HepG2 (cell line): ENCODE results near the gene CTF1. TPM values are rescaled to one million over a fixed set of nuclear protein-coding genes. Genes with fewer than 3 reads are reported as not detected.

Source experiments
- ATAC-seq: fragments of 200-7000 bp; cut with Tn5 transposase; 3 replicates; pipeline ENCODE4 v1.9.1; 2020; ENCODE audit warnings: mild to moderate bottlenecking, moderate library complexity
- BruUV-seq: library from RNA; stranded (reverse); fragments of 400-500 nt; replicated peaks from 2 replicates; lab custom pipeline; 2021; lab: Mats Ljungman, UMichigan
- CTCF ChIA-PET: fragments of 300-600 bp; formaldehyde crosslinking; extraction: SDS; loops from one replicate; lab custom pipeline; 2021; ENCODE audit warnings: low total read pairs, inconsistent platforms, low intra/inter-chr PET ratio; lab: Yijun Ruan, JAX
- POLR2A ChIA-PET: fragments of 350-600 bp; sonication (Branson Sonifier 250); formaldehyde crosslinking; loops from one replicate; lab custom pipeline; 2020; ENCODE audit warnings: antibody characterized with exemption, inconsistent platforms; lab: Yijun Ruan, JAX
- DNase-seq: peaks from one replicate; pipeline ENCODE4 v3.0.0-alpha.2; 2015; ENCODE audit warnings: low spot score
- FAIRE-seq: peaks from 3 replicates; lab custom pipeline; 2011; peaks lifted over from hg19 to GRCh38; lab: Jason Lieb, UNC
- H2AFZ ChIP-seq: one replicate; pipeline ENCODE4 v1.6.1; 2011; ENCODE audit warnings: low read length, inconsistent platforms
- H3K27ac ChIP-seq: fragments of 300-600 bp; 3 replicates; pipeline ENCODE4 v1.8.0; 2011; ENCODE audit warnings: mixed run types, mild to moderate bottlenecking, mixed read lengths, low read length, inconsistent platforms; ENCODE audit not compliant: insufficient read depth; ENCODE audit errors: extremely low read length
- H3K27me3 ChIP-seq, 2 experiments: fragments of 200-600 bp in 1 of 2; 2 replicates in 1 of 2; 3 replicates in 1 of 2; pipeline versions ENCODE4 v1.6.0 to v1.8.0; 2011; ENCODE audit warnings: low read length in 2 of 2, mild to moderate bottlenecking in 2 of 2, moderate library complexity in 2 of 2, inconsistent platforms in 1 of 2; ENCODE audit not compliant: insufficient read depth in 2 of 2, control insufficient read depth in 1 of 2
- H3K36me3 ChIP-seq, 2 experiments: fragments of 200-600 bp in 1 of 2; replicated peaks in 1 of 2; 2 replicates in 1 of 2; 3 replicates in 1 of 2; pipeline versions ENCODE4 v1.5.1 to v1.8.0; 2011; ENCODE audit warnings: low read length in 2 of 2, inconsistent platforms in 1 of 2; ENCODE audit not compliant: insufficient read depth in 2 of 2, control insufficient read depth in 1 of 2
- H3K4me1 ChIP-seq: 2 replicates; pipeline ENCODE4 v1.5.1; 2012; ENCODE audit warnings: low read length, inconsistent platforms; ENCODE audit not compliant: insufficient read depth
- H3K4me2 ChIP-seq: 2 replicates; pipeline ENCODE4 v1.6.0; 2011; ENCODE audit warnings: low read depth, low read length, inconsistent platforms
- H3K4me3 ChIP-seq, 3 experiments: fragments of 200-600 bp in 1 of 3; sonication (generic), shearing (Covaris generic) in 1 of 3; replicated peaks in 1 of 3; 2 replicates each; pipeline ENCODE4 v1.5.1; 2011 to 2016; ENCODE audit warnings: low read length in 3 of 3, inconsistent platforms in 2 of 3, low read depth in 2 of 3, mild to moderate bottlenecking in 2 of 3, control low read depth in 1 of 3, mixed read lengths in 1 of 3; ENCODE audit not compliant: insufficient read depth in 1 of 3
- H3K79me2 ChIP-seq: one replicate; pipeline ENCODE4 v1.6.1; 2011; ENCODE audit warnings: low read length, inconsistent platforms; ENCODE audit not compliant: insufficient read depth
- H3K9ac ChIP-seq: 2 replicates; pipeline ENCODE4 v1.6.0; 2011; ENCODE audit warnings: mild to moderate bottlenecking, low read depth, low read length, inconsistent platforms; ENCODE audit not compliant: insufficient read depth
- H3K9me3 ChIP-seq: 2 replicates; pipeline ENCODE4 v1.5.1; 2012; ENCODE audit warnings: mild to moderate bottlenecking, low read length
- H4K20me1 ChIP-seq: 2 replicates; pipeline ENCODE4 v1.6.0; 2011; ENCODE audit warnings: inconsistent platforms, mild to moderate bottlenecking, low read length, moderate library complexity; ENCODE audit not compliant: insufficient read depth
- FOXO1 ChIP-seq: sonication (generic); formaldehyde crosslinking; IDR thresholded peaks from 2 replicates; pipeline ENCODE4 v1.4.0; 2020; ENCODE audit warnings: missing genetic modification reagents
- MAFK ChIP-seq, 2 experiments: IDR thresholded peaks in 1 of 2; conservative IDR thresholded peaks in 1 of 2; 2 replicates each; pipeline ENCODE4 v1.6.1; 2011; ENCODE audit warnings: improper control_type of control experiment in 2 of 2, low read length in 2 of 2
- MIER3 ChIP-seq: IDR thresholded peaks from 2 replicates; pipeline ENCODE4 v1.6.1; 2016; ENCODE audit warnings: missing compliant biosample characterization, borderline replicate concordance
- SPEN ChIP-seq: sonication (generic); formaldehyde crosslinking; IDR thresholded peaks from 2 replicates; pipeline ENCODE4 v1.5.1; 2020; ENCODE audit warnings: low read depth, mild to moderate bottlenecking, missing genetic modification reagents
- WIZ ChIP-seq: sonication (generic); formaldehyde crosslinking; IDR thresholded peaks from 2 replicates; pipeline ENCODE4 v1.5.1; 2020; ENCODE audit warnings: mild to moderate bottlenecking, missing genetic modification reagents
- ZBTB34 ChIP-seq: sonication (generic); formaldehyde crosslinking; IDR thresholded peaks from 2 replicates; pipeline ENCODE4 v1.8.0; 2022; ENCODE audit warnings: mild to moderate bottlenecking, missing genetic modification reagents
- ZNF224 ChIP-seq: sonication (generic); formaldehyde crosslinking; IDR thresholded peaks from 2 replicates; pipeline ENCODE4 v1.5.0; 2020; ENCODE audit warnings: mild to moderate bottlenecking, missing genetic modification reagents
- ZNF275 ChIP-seq: sonication (generic); formaldehyde crosslinking; IDR thresholded peaks from 2 replicates; pipeline ENCODE4 v1.8.0; 2022; ENCODE audit warnings: missing genetic modification reagents, mild to moderate bottlenecking, inconsistent platforms, borderline replicate concordance
- ZNF792 ChIP-seq: IDR thresholded peaks from 2 replicates; pipeline ENCODE4 v1.6.1; 2016
- ZNF850 ChIP-seq: sonication (generic); formaldehyde crosslinking; conservative IDR thresholded peaks from 2 replicates; pipeline ENCODE4 v1.9.0; 2021; ENCODE audit warnings: mild to moderate bottlenecking, missing genetic modification reagents
- ZNF883 ChIP-seq: sonication (generic); formaldehyde crosslinking; IDR thresholded peaks from 2 replicates; pipeline ENCODE4 v1.5.1; 2020; ENCODE audit warnings: mild to moderate bottlenecking, missing genetic modification reagents; ENCODE audit errors: not compliant biosample characterization
- in situ Hi-C: cut with HindIII; loops from 2 replicates; pipeline ENCODE4 v1.10.0; 2017; ENCODE audit warnings: low pct_unique_long_range_greater_than_20kb; ENCODE audit not compliant: extremely low pct_ligation_motif_present
- intact Hi-C: fragments of 100-400 bp; cut with micrococcal nuclease; formaldehyde crosslinking; loops from one replicate; pipeline ENCODE4 v1.10.0; 2022; ENCODE audit not compliant: unreplicated experiment
- polyA plus RNA-seq, 8 experiments: library from polyadenylated mRNA; depleted of rRNA in 3 of 8; stranded (reverse) in 7 of 8; unstranded in 1 of 8; fragments of >200 nt; fragmentation: Illumina TruSeq in 4 of 8; extraction: Trizol in 4 of 8; gene quantifications; 2 replicates each; pipeline versions ENCODE4 v1.2.1 to v1.2.3, GENCODE V29; 2011 to 2016; ENCODE audit warnings: low read depth in 4 of 8, missing spikeins in 1 of 8, mixed read lengths in 1 of 8; ENCODE audit not compliant: insufficient read depth in 1 of 8
- total RNA-seq, 5 experiments: library from RNA; depleted of rRNA; stranded (reverse); fragments of >200 nt; fragmentation: Illumina TruSeq; extraction: Trizol; gene quantifications; 2 replicates each; pipeline ENCODE4 v1.2.3, GENCODE V29; 2016; ENCODE audit warnings: low read depth in 1 of 5
- TF ChIP-seq, protein P1 (sequence below): sonication (generic); formaldehyde crosslinking; IDR thresholded peaks from 2 replicates; pipeline ENCODE4 v1.8.0; 2022; ENCODE audit warnings: mild to moderate bottlenecking, missing genetic modification reagents, moderate library complexity
- TF ChIP-seq, protein P2 (sequence below): sonication (generic); formaldehyde crosslinking; IDR thresholded peaks from 2 replicates; pipeline ENCODE4 v1.4.0; 2020; ENCODE audit warnings: mild to moderate bottlenecking, missing genetic modification reagents
- TF ChIP-seq, protein P3 (sequence below): IDR thresholded peaks from 2 replicates; pipeline ENCODE4 v1.6.1; 2016; ENCODE audit warnings: mild to moderate bottlenecking

The CTF1 gene
- total and polyA plus RNA-seq, 2 of the 13 experiments (the other 11 are each of a cell fraction or from before 2014, with no cell fraction given): 0.13 to 1.8 TPM

DNA sequence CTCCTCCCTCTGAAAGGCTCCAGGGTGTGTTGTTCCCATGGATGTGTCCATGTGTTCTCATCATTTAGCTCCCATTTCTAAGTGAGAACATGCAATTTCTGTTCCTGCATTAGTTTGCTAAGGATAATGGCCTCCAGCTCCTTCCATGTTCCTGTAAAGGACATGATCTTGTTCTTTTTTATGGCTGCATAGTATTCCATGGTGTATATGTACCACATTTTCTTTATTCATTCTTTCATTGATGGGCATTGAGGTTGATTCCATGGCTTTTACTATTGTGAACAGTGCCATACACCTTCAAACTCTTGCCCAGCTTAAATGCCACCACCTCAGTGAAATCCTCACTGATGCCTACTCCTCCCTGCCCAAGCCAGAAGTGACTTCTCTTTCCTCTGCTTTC is 47.9 kb downstream of the CTF1 start:
- ATAC-seq: no peak
- no peaks in the 10 kb centered on the region for H3K27me3 ChIP-seq
- no peak overlapping the region for H2AFZ ChIP-seq
- no peak for DNase-seq
- no peak overlapping the region for H3K4me2 ChIP-seq
- no peak overlapping the region for H3K27ac ChIP-seq
- H3K4me1 ChIP-seq: peaks cover 17% of the 10 kb centered on the region
- BruUV-seq: no TSS peak
- in situ Hi-C loops: no loop called here
- H3K9me3 ChIP-seq: no peaks in the 10 kb centered on the region
- TF ChIP-seq MAFK (conservative IDR thresholded peaks at IDR 0.05 in 1 of 2, IDR thresholded peaks at IDR 0.05 in 1 of 2; ENCODE audit: low read length in 2 of 2) (no peak), SPEN (CRISPR knock-in tag) (no peak), FOXO1 (CRISPR knock-in tag) (no peak), ZNF224 (CRISPR knock-in tag) (no peak), ZNF792 (CRISPR knock-in tag) (no peak), ZBTB34 (CRISPR knock-in tag) (no peak), ZNF883 (no peak), ZNF275 (CRISPR knock-in tag) (no peak), WIZ (no peak), ZNF850 (CRISPR knock-in tag) (no peak), MIER3 (CRISPR knock-in tag) (no peak)
- TF ChIP-seq, protein P1, sequence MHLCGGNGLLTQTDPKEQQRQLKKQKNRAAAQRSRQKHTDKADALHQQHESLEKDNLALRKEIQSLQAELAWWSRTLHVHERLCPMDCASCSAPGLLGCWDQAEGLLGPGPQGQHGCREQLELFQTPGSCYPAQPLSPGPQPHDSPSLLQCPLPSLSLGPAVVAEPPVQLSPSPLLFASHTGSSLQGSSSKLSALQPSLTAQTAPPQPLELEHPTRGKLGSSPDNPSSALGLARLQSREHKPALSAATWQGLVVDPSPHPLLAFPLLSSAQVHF (CRISPR knock-in tag): no peak
- TF ChIP-seq, protein P2, sequence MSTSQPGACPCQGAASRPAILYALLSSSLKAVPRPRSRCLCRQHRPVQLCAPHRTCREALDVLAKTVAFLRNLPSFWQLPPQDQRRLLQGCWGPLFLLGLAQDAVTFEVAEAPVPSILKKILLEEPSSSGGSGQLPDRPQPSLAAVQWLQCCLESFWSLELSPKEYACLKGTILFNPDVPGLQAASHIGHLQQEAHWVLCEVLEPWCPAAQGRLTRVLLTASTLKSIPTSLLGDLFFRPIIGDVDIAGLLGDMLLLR: no peak
- TF ChIP-seq, protein P3, sequence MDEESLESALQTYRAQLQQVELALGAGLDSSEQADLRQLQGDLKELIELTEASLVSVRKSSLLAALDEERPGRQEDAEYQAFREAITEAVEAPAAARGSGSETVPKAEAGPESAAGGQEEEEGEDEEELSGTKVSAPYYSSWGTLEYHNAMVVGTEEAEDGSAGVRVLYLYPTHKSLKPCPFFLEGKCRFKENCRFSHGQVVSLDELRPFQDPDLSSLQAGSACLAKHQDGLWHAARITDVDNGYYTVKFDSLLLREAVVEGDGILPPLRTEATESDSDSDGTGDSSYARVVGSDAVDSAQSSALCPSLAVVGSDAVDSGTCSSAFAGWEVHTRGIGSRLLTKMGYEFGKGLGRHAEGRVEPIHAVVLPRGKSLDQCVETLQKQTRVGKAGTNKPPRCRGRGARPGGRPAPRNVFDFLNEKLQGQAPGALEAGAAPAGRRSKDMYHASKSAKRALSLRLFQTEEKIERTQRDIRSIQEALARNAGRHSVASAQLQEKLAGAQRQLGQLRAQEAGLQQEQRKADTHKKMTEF: no peak
- ChIA-PET CTCF (no interaction called here), POLR2A (no interaction called here)
- no peaks in the 10 kb centered on the region for H4K20me1 ChIP-seq
- no peak for FAIRE-seq
- no peak overlapping the region for H3K4me3 ChIP-seq
- no peaks in the 10 kb centered on the region for H3K79me2 ChIP-seq
- H3K36me3 ChIP-seq: peaks cover 10 to 22% of the 10 kb centered on the region in 2 experiments; a peak in 4 of 5 replicates
- intact Hi-C loops: no loop called here
- H3K9ac ChIP-seq: no peak overlapping the region
